K562 (cell line): ENCODE measurements around the gene ARSD. TPM values are rescaled to one million over a fixed set of nuclear protein-coding genes. Genes with fewer than 3 reads are reported as not detected.
"Not testable (repeated sequence)": the region's sequence is repeated elsewhere in the genome, so short reads cannot be mapped to it uniquely, and the experiment has no call there.

ENCODE experiments used
- REST ChIP-seq, 2 experiments: fragments of 450-650 bp; formaldehyde crosslinking in 1 of 2; IDR thresholded peaks; 2 replicates each; pipeline versions ENCODE4 v1.4.0 to v1.6.1; 2014 to 2020; ENCODE audit warnings: mild to moderate bottlenecking in 2 of 2, borderline replicate concordance in 1 of 2, low read depth in 1 of 2
- SMC3 ChIP-seq: conservative IDR thresholded peaks from 2 replicates; pipeline ENCODE4 v1.6.1; 2011; ENCODE audit warnings: low read depth, low read length, improper control_type of control experiment; ENCODE audit not compliant: insufficient read depth
- SRF ChIP-seq, 2 experiments: fragments of 250-450, 450-650 bp in 1 of 2; sonication (Bioruptor Pico) in 1 of 2; sonication (generic) in 1 of 2; formaldehyde crosslinking; IDR thresholded peaks; 2 replicates each; pipeline versions ENCODE4 v1.5.0 to v1.5.1; 2020 to 2022; ENCODE audit warnings: mild to moderate bottlenecking in 1 of 2, missing genetic modification reagents in 1 of 2
- ZBTB40 ChIP-seq, 2 experiments: fragments of 450-650 bp in 1 of 2; sonication (generic) in 1 of 2; formaldehyde crosslinking in 1 of 2; IDR thresholded peaks; 2 replicates each; pipeline versions ENCODE4 v1.7.1 to v1.9.0; 2016 to 2022; ENCODE audit warnings: inconsistent platforms in 1 of 2, mild to moderate bottlenecking in 1 of 2, missing genetic modification reagents in 1 of 2
- ZNF644 ChIP-seq: fragments of 200-800 bp; sonication (Bioruptor generic); IDR thresholded peaks from 2 replicates; pipeline ENCODE4 v1.6.1; 2016; ENCODE audit warnings: low read depth, missing genetic modification characterization, missing compliant biosample characterization
- polyA plus RNA-seq, 8 experiments: library from polyadenylated mRNA; depleted of rRNA in 4 of 8; stranded (reverse) in 5 of 8; unstranded in 3 of 8; fragments of >200 nt; fragmentation: Nextera tagmentation in 2 of 8; fragmentation: Illumina TruSeq in 1 of 8; extraction: Ambion mirVana in 2 of 8; extraction: Trizol in 1 of 8; gene quantifications; 2 replicates each; pipeline versions ENCODE4 v1.2.1 to v1.2.3, GENCODE V29; 2011 to 2014; ENCODE audit warnings: inconsistent platforms in 1 of 8, missing spikeins in 1 of 8
- total RNA-seq, 7 experiments: library from RNA; depleted of rRNA in 6 of 7; stranded (reverse); fragments of >200 nt in 6 of 7; fragmentation: Illumina TruSeq in 2 of 7; extraction: Trizol in 2 of 7; gene quantifications; 2 replicates each; pipeline versions ENCODE4 v1.2.1 to v1.2.3, GENCODE V29; 2011 to 2021; ENCODE audit warnings: low replicate concordance in 1 of 7

ARSD gene
- total and polyA plus RNA-seq, 9 of the 15 experiments (the other 6 are each of a cell fraction or from before 2014, with no cell fraction given), result 0.05 to 0.23 (median 0.09) TPM; not detected in 1

- TF ChIP-seq ZBTB40 (IDR thresholded peaks at IDR 0.05), result peak; percentile 37; the same call in 1 of the 2 replicates
- TF ChIP-seq ZBTB40 (CRISPR knock-in tag; IDR thresholded peaks at IDR 0.05); REST (CRISPR knock-in tag; IDR thresholded peaks at IDR 0.05; ENCODE audit: low read depth): not testable (repeated sequence)
- TF ChIP-seq REST (IDR thresholded peaks at IDR 0.05; ENCODE audit: borderline replicate concordance), result peak; percentile 64
- 0 out of 2 replicates have a peak, but pooled peaks have one; percentile 23 for TF ChIP-seq SMC3
- peak in 1 of 2 experiments; percentile 31; a peak in 1 of 4 replicates for TF ChIP-seq SRF (CRISPR knock-in tag; IDR thresholded peaks at IDR 0.05)
- 0 out of 2 replicates have a peak, but pooled peaks have one; percentile 49 for TF ChIP-seq ZNF644 (tag)
These were observed 39.2 kb downstream of the ARSD start (continued) for GRCh38 chrX:2889706-2890490.
